Body of pancreas (tissue), 4 donors: ENCODE data around the gene ACTA2.

Experiments
- CTCF ChIP-seq, 7 experiments: fragments of 450-650 bp in 4 of 7; fragments of 200-600 bp in 3 of 7; sonication (generic) in 3 of 7; IDR thresholded peaks; one replicate each; pipeline ENCODE4 v1.5.1; 2016 to 2019; ENCODE audit warnings: antibody characterized with exemption in 7 of 7
- POLR2A ChIP-seq, 3 donors: fragments of 450-650 bp; IDR thresholded peaks; one replicate each; pipeline ENCODE4 v1.6.1; 2016; ENCODE audit warnings: antibody characterized with exemption in 3 of 3, mild to moderate bottlenecking in 2 of 3

- TF ChIP-seq CTCF (IDR thresholded peaks at IDR 0.05) (no peak), POLR2A (IDR thresholded peaks at IDR 0.05) (no peak)
These were observed 44.4 kb downstream of the ACTA2 start for GRCh38 chr10:88908194-88908593.
